Mesenchymal stem cell (in vitro differentiated cells and primary cell): ENCODE data around the gene IL11.
"Not testable (repeated sequence)": the region's sequence is repeated elsewhere in the genome, so short reads cannot be mapped to it uniquely, and the experiment has no call there.

Source experiments
- DNase-seq: peaks from one replicate; pipeline ENCODE4 v3.0.0-alpha.2; 2013
- H2AFZ ChIP-seq: one replicate; pipeline ENCODE4 v1.6.1; 2013; ENCODE audit warnings: low read depth, mild to moderate bottlenecking, control low read depth, inconsistent platforms, low read length, moderate library complexity
- H2AK5ac ChIP-seq: 2 replicates; pipeline ENCODE4 v1.6.1; 2013; ENCODE audit warnings: low read length, moderate library complexity, mild to moderate bottlenecking, inconsistent platforms; ENCODE audit not compliant: severe bottlenecking
- H2BK120ac ChIP-seq: one replicate; pipeline ENCODE4 v1.6.1; 2013; ENCODE audit warnings: low read depth, mild to moderate bottlenecking, inconsistent platforms, low read length, moderate library complexity
- H2BK12ac ChIP-seq, 2 experiments: one replicate each; pipeline ENCODE4 v1.6.1; 2013; ENCODE audit warnings: inconsistent platforms in 2 of 2, low read length in 2 of 2, mild to moderate bottlenecking in 2 of 2, moderate library complexity in 2 of 2, control low read depth in 1 of 2
- H2BK15ac ChIP-seq: one replicate; pipeline ENCODE4 v1.6.1; 2013; ENCODE audit warnings: mild to moderate bottlenecking, low read depth, inconsistent platforms; ENCODE audit not compliant: poor library complexity, severe bottlenecking
- H2BK5ac ChIP-seq: 2 replicates; pipeline ENCODE4 v1.6.1; 2013; ENCODE audit warnings: low read depth, mild to moderate bottlenecking, low read length, control low read depth, inconsistent platforms; ENCODE audit not compliant: poor library complexity, severe bottlenecking
- H3K14ac ChIP-seq, 2 experiments: one replicate each; pipeline ENCODE4 v1.6.1; 2013; ENCODE audit warnings: inconsistent platforms in 2 of 2, low read length in 2 of 2, control low read depth in 1 of 2, mild to moderate bottlenecking in 1 of 2, moderate library complexity in 1 of 2
- H3K18ac ChIP-seq, 2 experiments: one replicate each; pipeline ENCODE4 v1.6.1; 2013; ENCODE audit warnings: inconsistent platforms in 2 of 2, low read length in 2 of 2, control low read depth in 1 of 2, low read depth in 1 of 2, mild to moderate bottlenecking in 1 of 2
- H3K23ac ChIP-seq, 2 experiments: one replicate each; pipeline ENCODE4 v1.6.1; 2013; ENCODE audit warnings: inconsistent platforms in 2 of 2, low read length in 2 of 2, mild to moderate bottlenecking in 2 of 2, moderate library complexity in 2 of 2, control low read depth in 1 of 2
- H3K27ac ChIP-seq: 2 replicates; pipeline ENCODE4 v1.5.1; 2013; ENCODE audit warnings: mild to moderate bottlenecking, moderate library complexity, low read length, control low read depth, inconsistent platforms; ENCODE audit not compliant: poor library complexity, severe bottlenecking
- H3K27me3 ChIP-seq, 2 experiments: 2 replicates each; pipeline versions ENCODE4 v1.6.1 to v1.7.0; 2013; ENCODE audit warnings: low read length in 2 of 2, mild to moderate bottlenecking in 2 of 2, moderate library complexity in 2 of 2, control low read depth in 1 of 2, inconsistent platforms in 1 of 2; ENCODE audit not compliant: control insufficient read depth in 1 of 2, insufficient read depth in 1 of 2
- H3K36me3 ChIP-seq, 2 experiments: 2 replicates each; pipeline versions ENCODE4 v1.6.1 to v1.7.0; 2013; ENCODE audit warnings: low read length in 2 of 2, control low read depth in 1 of 2, inconsistent platforms in 1 of 2, low read depth in 1 of 2, mild to moderate bottlenecking in 1 of 2; ENCODE audit not compliant: insufficient read depth in 2 of 2, control insufficient read depth in 1 of 2
- H3K4ac ChIP-seq, 2 experiments: one replicate each; pipeline ENCODE4 v1.6.1; 2013; ENCODE audit warnings: inconsistent platforms in 2 of 2, low read length in 2 of 2, mild to moderate bottlenecking in 2 of 2, moderate library complexity in 2 of 2, control low read depth in 1 of 2, low read depth in 1 of 2
- H3K4me1 ChIP-seq: 2 replicates; pipeline ENCODE4 v1.6.1; 2013; ENCODE audit warnings: low read depth, low read length, control low read depth; ENCODE audit not compliant: control insufficient read depth, insufficient read depth
- H3K4me2 ChIP-seq: 2 replicates; pipeline ENCODE4 v1.6.1; 2013; ENCODE audit warnings: low read length, mild to moderate bottlenecking, inconsistent platforms; ENCODE audit not compliant: poor library complexity, severe bottlenecking
- H3K4me3 ChIP-seq, 2 experiments: 2 replicates each; pipeline versions ENCODE4 v1.5.1 to v1.7.0; 2013; ENCODE audit warnings: low read length in 2 of 2, mild to moderate bottlenecking in 2 of 2, control low read depth in 1 of 2, low read depth in 1 of 2; ENCODE audit not compliant: insufficient read depth in 1 of 2
- H3K79me1 ChIP-seq: replicated peaks from 2 replicates; pipeline ENCODE4 v1.6.1; 2013; ENCODE audit warnings: mild to moderate bottlenecking, control low read depth, low read length, inconsistent platforms; ENCODE audit not compliant: poor library complexity, severe bottlenecking
- H3K9ac ChIP-seq: 2 replicates; pipeline ENCODE4 v1.7.0; 2013; ENCODE audit warnings: mild to moderate bottlenecking, low read length, moderate library complexity
- H3K9me3 ChIP-seq: 2 replicates; pipeline ENCODE4 v1.7.0; 2013; ENCODE audit warnings: mild to moderate bottlenecking, low read length; ENCODE audit not compliant: control insufficient read depth
- H4K8ac ChIP-seq: one replicate; pipeline ENCODE4 v1.6.1; 2013; ENCODE audit warnings: inconsistent platforms, mild to moderate bottlenecking, low read length, moderate library complexity
- H4K91ac ChIP-seq: one replicate; pipeline ENCODE4 v1.6.1; 2013; ENCODE audit warnings: mild to moderate bottlenecking, low read length, inconsistent platforms
- WGBS: methylation state at CpG from one replicate; pipeline ENCODE4 v1.1.7; 2013; ENCODE audit warnings: mixed read lengths; 5-methylcytosine and 5-hydroxymethylcytosine counted together

The IL11 gene

GRCh38 chr19:55402509-55402908, 32.2 kb upstream of the IL11 start:
- Histone ChIP-seq H3K4me3 (no peak overlapping the region), H3K27me3 (no peaks in the 10 kb centered on the region), H3K14ac (no peak overlapping the region), H3K23ac (no peak overlapping the region), H2AK5ac (no peak overlapping the region), H2AFZ (no peak overlapping the region), H2BK120ac (no peak overlapping the region), H3K36me3 (peaks cover 50 to 61% of the 10 kb centered on the region in 2 experiments), H3K9ac (no peak overlapping the region), H2BK5ac (no peak overlapping the region), H3K18ac (no peak overlapping the region), H4K8ac (no peak overlapping the region), H3K9me3 (no peaks in the 10 kb centered on the region), H3K4me2 (no peak overlapping the region), H3K4ac (no peak overlapping the region), H3K27ac (no peak overlapping the region), H2BK15ac (no peak overlapping the region), H3K79me1 (peaks cover 9% of the 10 kb centered on the region), H2BK12ac (no peak overlapping the region), H3K4me1 (peaks cover 17% of the 10 kb centered on the region), H4K91ac (no peak overlapping the region)
- WGBS = 100% methylated on average over 1 of the region's 2 CpGs
- DNase-seq = no peak

DNA sequence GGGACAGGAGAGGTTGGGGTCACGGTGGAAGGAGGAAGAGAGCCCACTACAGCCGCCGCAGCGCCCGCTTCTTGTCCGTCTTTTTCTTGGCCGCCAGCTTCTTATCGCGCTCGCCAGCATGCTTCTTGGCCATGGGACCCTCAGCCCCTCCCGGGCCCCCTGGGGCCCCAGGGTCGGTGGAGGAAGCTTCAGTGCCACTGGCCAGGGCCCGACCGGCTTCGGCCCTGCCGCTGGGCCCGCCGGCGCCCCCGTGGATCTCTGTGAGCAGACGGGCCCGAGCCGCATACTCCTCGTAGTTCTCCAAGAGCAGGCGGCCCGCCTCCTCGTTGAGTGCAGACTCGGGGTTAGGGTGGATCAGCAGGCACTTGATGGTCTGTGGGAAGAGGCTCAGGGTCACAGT, 31.1 kb upstream of the IL11 start:
- H3K4me2 ChIP-seq, H2BK15ac ChIP-seq, DNase-seq: not testable (repeated sequence)

DNA sequence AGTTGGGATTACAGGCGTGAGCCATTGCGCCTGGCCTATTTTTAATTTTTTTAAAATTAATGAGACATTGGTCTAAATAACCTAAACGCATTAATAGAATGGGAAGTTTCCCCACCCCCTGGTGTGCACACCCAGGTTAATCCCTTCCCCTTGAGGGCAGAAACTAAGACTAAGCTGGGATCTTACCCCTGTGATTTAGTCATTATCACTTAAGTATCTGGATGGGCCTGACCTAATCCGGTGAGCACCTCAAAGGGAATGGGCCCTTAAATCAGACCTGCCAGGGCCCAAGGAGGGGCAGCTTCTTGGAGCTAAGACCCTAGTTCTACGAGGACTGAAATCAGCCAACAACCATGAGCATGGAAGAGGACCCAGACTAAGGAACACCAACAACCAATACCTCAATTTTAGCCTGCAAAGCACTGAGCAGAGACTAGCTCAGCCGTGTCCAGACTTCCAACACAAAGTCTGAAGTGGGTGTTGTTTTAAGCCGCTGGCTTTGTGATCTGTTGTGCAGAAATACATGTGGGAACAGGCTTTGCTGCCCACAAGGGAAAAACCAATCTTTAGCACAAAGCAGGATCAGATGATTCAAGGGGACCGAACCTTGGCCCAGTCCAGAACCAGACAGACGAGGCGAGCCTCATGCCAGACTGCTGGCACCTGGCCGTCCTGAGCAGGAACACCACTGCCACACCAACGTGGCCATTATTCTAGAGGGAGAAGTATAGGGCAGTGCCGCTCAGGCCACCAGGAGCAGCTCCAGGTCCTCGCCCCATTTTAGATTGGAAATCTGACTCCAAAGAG, 30.2 kb upstream of the IL11 start:
- H2BK5ac ChIP-seq = no peak overlapping the region
- no peak for DNase-seq
- no peak overlapping the region for H2BK120ac ChIP-seq
- H3K14ac ChIP-seq = no peak overlapping the region
- H2BK12ac ChIP-seq = no peak overlapping the region
- no peak overlapping the region for H3K18ac ChIP-seq
- no peaks in the 10 kb centered on the region for H3K9me3 ChIP-seq
- peaks cover 42 to 49% of the 10 kb centered on the region in 2 experiments for H3K36me3 ChIP-seq
- H2AK5ac ChIP-seq = no peak overlapping the region
- no peak overlapping the region for H3K4ac ChIP-seq
- no peak overlapping the region for H2BK15ac ChIP-seq
- peak overlapping the region; percentile 46 for H4K91ac ChIP-seq
- no peak overlapping the region for H3K4me2 ChIP-seq
- no peak overlapping the region for H3K27ac ChIP-seq
- no peak overlapping the region for H4K8ac ChIP-seq
- H3K79me1 ChIP-seq = peaks cover 9% of the 10 kb centered on the region
- H3K23ac ChIP-seq = no peak overlapping the region
- H3K4me1 ChIP-seq = peaks cover 4% of the 10 kb centered on the region
- no peak overlapping the region for H3K4me3 ChIP-seq
- 92% methylated on average over 12 of the region's 14 CpGs for WGBS
- H3K9ac ChIP-seq = no peak overlapping the region
- no peak overlapping the region for H2AFZ ChIP-seq
- H3K27me3 ChIP-seq = no peaks in the 10 kb centered on the region

More for the DNA sequence above, 31.1 kb upstream of the IL11 start:
- not testable (repeated sequence) for H3K27ac ChIP-seq, H2BK5ac ChIP-seq, H3K14ac ChIP-seq, H2BK12ac ChIP-seq, H3K18ac ChIP-seq, H3K9me3 ChIP-seq, H3K23ac ChIP-seq, H2AK5ac ChIP-seq, H3K79me1 ChIP-seq, H3K4me3 ChIP-seq, H2BK120ac ChIP-seq, H4K91ac ChIP-seq, H3K9ac ChIP-seq, H4K8ac ChIP-seq, H3K27me3 ChIP-seq, H2AFZ ChIP-seq, H3K4ac ChIP-seq
- peaks cover 12% of the 10 kb centered on the region for H3K4me1 ChIP-seq
- 89% methylated on average over 9 of the region's 28 CpGs for WGBS
- peaks cover 50 to 58% of the 10 kb centered on the region in 2 experiments for H3K36me3 ChIP-seq

- 90% methylated on average over 12 of the region's 12 CpGs for WGBS
Measured at GRCh38 chr19:55398200-55398925, 28.1 kb upstream of the IL11 start.

More at GRCh38 chr19:55398200-55398925, 28.1 kb upstream of the IL11 start:
- peaks cover 3% of the 10 kb centered on the region for H3K4me1 ChIP-seq
- no peak overlapping the region for H2BK15ac ChIP-seq
- no peak overlapping the region for H3K14ac ChIP-seq
- no peak overlapping the region for H2AK5ac ChIP-seq
- H3K9me3 ChIP-seq = no peaks in the 10 kb centered on the region
- no peak for DNase-seq
- no peak overlapping the region for H2BK12ac ChIP-seq
- no peak overlapping the region for H3K27ac ChIP-seq
- peaks cover 9% of the 10 kb centered on the region for H3K79me1 ChIP-seq
- H3K9ac ChIP-seq = no peak overlapping the region
- no peak overlapping the region for H2AFZ ChIP-seq
- H3K36me3 ChIP-seq = peaks cover 27 to 34% of the 10 kb centered on the region in 2 experiments
- no peak overlapping the region for H3K18ac ChIP-seq
- no peak overlapping the region for H3K23ac ChIP-seq
- H2BK120ac ChIP-seq = no peak overlapping the region
- no peaks in the 10 kb centered on the region for H3K27me3 ChIP-seq
- no peak overlapping the region for H3K4me3 ChIP-seq
- no peak overlapping the region for H3K4ac ChIP-seq
- H2BK5ac ChIP-seq = no peak overlapping the region
- H3K4me2 ChIP-seq = no peak overlapping the region
- no peak overlapping the region for H4K8ac ChIP-seq
- no peak overlapping the region for H4K91ac ChIP-seq
